ENCODE measurements around the gene H2BW2. TPM values are rescaled to one million over a fixed set of nuclear protein-coding genes. Genes with fewer than 3 reads are reported as not detected.

Gene H2BW2
- total RNA-seq, 1 experiment from 2014 or later: not detected

GRCh38 chrX:104085919-104086318 is 46.2 kb downstream of the H2BW2 start:
- BruUV-seq (replicated peaks): no TSS peak
- RAD21 ChIA-PET (ENCODE audit: low non-redundant PET in 1 of 2, low total read pairs in 2 of 2, uncharacterized antibody in 2 of 2, unreplicated experiment in 2 of 2): no interaction called here

More at GRCh38 chrX:104085919-104086318, 46.2 kb downstream of the H2BW2 start:
- H3K4me2 ChIP-seq (ENCODE audit: low read length): no peak overlapping the region
- H3K9me3 ChIP-seq (ENCODE audit: control insufficient read depth in 1 of 2, insufficient read depth in 1 of 2, low read depth in 1 of 2, low read length in 2 of 2): no peaks in the 10 kb centered on the region
- no peaks in the 10 kb centered on the region for H4K20me1 ChIP-seq (ENCODE audit: insufficient read depth)
- no peaks in the 10 kb centered on the region for H3K9me2 ChIP-seq (ENCODE audit: insufficient read depth)
- H3K79me2 ChIP-seq (ENCODE audit: insufficient read depth, low read length): no peaks in the 10 kb centered on the region
- H3K27me3 ChIP-seq (ENCODE audit: insufficient read depth, low read length): 0 out of 2 replicates have a peak, but pooled peaks cover 6% of the 10 kb centered on the region
- no peaks in the 10 kb centered on the region for H3K4me1 ChIP-seq (ENCODE audit: control insufficient read depth in 1 of 2, insufficient read depth in 2 of 2, low read length in 2 of 2)
- H3K4me3 ChIP-seq (replicated peaks in 1 of 2; ENCODE audit: low read depth in 1 of 2, low read length in 2 of 2): no peak overlapping the region
- DNase-seq (ENCODE audit: low read depth, low spot score): no peak
- no peak overlapping the region for H2AFZ ChIP-seq (ENCODE audit: low read depth, low read length, poor library complexity, severe bottlenecking)
- POLR2A ChIA-PET: no interaction called here
- H3K9ac ChIP-seq (ENCODE audit: low read length): no peak overlapping the region
- CTCF ChIA-PET: no interaction called here
- no peak for ATAC-seq
- TF ChIP-seq REST (IDR thresholded peaks at IDR 0.05; ENCODE audit: low read depth) (no peak), MAX (IDR thresholded peaks at IDR 0.05) (no peak), RAD21 (IDR thresholded peaks at IDR 0.05; ENCODE audit: low read depth) (no peak), ATF3 (IDR thresholded peaks at IDR 0.05) (no peak), ZBTB33 (IDR thresholded peaks at IDR 0.05; ENCODE audit: extremely low read depth, insufficient replicate concordance, low read length) (no peak), EGR1 (IDR thresholded peaks at IDR 0.05; ENCODE audit: low read depth) (no peak), JUND (IDR thresholded peaks at IDR 0.05) (no peak), ZNF274 (IDR thresholded peaks at IDR 0.05; ENCODE audit: low read depth, low read length) (no peak), EZH2 (IDR thresholded peaks at IDR 0.05) (no peak), ZFX (IDR thresholded peaks at IDR 0.05) (no peak), CEBPB (IDR thresholded peaks at IDR 0.05; ENCODE audit: low read depth) (no peak), SRF (IDR thresholded peaks at IDR 0.05; ENCODE audit: low read depth) (no peak), FOSL1 (IDR thresholded peaks at IDR 0.05; ENCODE audit: low read depth) (no peak), POLR2AphosphoS5 (IDR thresholded peaks at IDR 0.05; ENCODE audit: low read depth, low read length) (no peak), TCF7L2 (IDR thresholded peaks at IDR 0.05; ENCODE audit: borderline replicate concordance, extremely low read depth, insufficient read depth, insufficient read length) (no peak), POLR2A (IDR thresholded peaks at IDR 0.05; ENCODE audit: borderline replicate concordance, extremely low read depth, insufficient read depth, insufficient read length) (no peak), CBX3 (IDR thresholded peaks at IDR 0.05; ENCODE audit: low read depth) (no peak), CTCF (IDR thresholded peaks at IDR 0.05 in 2 of 3, conservative IDR thresholded peaks at IDR 0.05 in 1 of 3; ENCODE audit: borderline replicate concordance in 1 of 3, insufficient read depth in 1 of 3, low read depth in 2 of 3, low read length in 2 of 3) (no peak), ELF1 (IDR thresholded peaks at IDR 0.05; ENCODE audit: borderline replicate concordance, low read depth) (no peak), EZH2phosphoT487 (IDR thresholded peaks at IDR 0.05; ENCODE audit: borderline replicate concordance) (no peak)
- H3K36me3 ChIP-seq (ENCODE audit: control insufficient read depth in 1 of 2, insufficient read depth in 2 of 2, low read length in 2 of 2): no peaks in the 10 kb centered on the region
- intact Hi-C loops (cut with micrococcal nuclease): no loop called here
- no peak overlapping the region for H3K27ac ChIP-seq (ENCODE audit: low read depth, low read length)

Measured in HCT116 (cell line).